GM18507 (cell line): ENCODE results near the gene ALDH3B1.
"Not testable (repeated sequence)": the region's sequence is repeated elsewhere in the genome, so short reads cannot be mapped to it uniquely, and the experiment has no call there.

ENCODE experiments used
- DNase-seq: peaks from one replicate; pipeline ENCODE4 v3.0.0; 2011; ENCODE audit warnings: low read depth; ENCODE audit not compliant: insufficient read length; ENCODE audit errors: extremely low spot score
- FAIRE-seq: peaks from 2 replicates; lab custom pipeline; 2011; peaks lifted over from hg19 to GRCh38; lab: Jason Lieb, UNC

The ALDH3B1 gene

DNA sequence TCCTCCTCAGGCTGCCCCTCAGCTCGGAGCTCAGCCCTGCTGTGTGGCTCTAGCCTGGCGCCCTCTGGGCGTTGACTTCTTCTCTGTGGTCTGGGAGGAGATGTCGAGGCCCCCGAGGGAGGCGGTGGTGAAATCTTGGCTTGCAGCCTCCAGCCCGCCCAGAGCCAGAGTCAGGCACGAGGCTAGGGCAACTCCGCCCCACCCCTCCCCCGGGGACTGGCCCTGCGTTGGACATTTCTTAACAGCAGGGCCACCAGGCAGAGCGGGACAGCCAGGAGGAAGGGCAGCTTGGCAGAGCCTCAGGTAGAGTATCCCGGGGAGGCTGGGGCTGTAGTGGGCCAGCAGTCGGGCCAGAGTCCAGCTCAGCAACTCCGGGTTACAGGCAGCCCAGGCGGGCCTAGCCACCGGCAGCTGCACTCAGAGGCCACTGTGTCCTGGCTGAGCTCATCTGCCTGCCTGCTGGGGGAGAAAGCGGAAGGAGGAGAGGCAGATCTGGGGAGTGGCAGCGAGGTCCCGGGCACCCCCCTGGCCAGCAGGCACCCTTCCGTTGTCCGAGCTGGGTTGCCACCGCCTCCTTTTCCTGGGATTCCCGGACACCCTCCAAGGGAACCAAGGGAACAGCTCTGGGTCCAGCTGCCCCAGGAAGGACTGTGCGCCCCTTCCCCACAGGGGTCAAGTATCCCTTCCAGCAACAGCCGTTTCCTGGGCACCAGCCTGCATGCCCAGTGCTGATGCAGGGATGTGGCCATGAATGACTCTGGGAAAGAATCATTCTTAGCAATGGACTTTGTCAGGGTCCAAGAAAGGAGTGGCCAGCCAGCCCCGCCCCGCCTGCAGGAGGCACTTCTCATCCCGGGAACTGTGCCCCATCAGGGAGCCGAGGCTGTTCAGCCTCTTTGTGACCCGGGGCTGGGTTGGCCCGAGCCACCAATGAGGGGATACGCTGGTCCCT lies at the start of gene ALDH3B1:
ALDH3B1 (plus strand) TSS at position 238 of the 952 bp plus-strand sequence. CDS start 4,971 bp downstream, outside the sequence.
- FAIRE-seq (no peak), DNase-seq (no peak)

GRCh38 chr11:67963217-67963616 lies 46.9 kb upstream of the ALDH3B1 start:
- not testable (repeated sequence) for DNase-seq, FAIRE-seq

DNA sequence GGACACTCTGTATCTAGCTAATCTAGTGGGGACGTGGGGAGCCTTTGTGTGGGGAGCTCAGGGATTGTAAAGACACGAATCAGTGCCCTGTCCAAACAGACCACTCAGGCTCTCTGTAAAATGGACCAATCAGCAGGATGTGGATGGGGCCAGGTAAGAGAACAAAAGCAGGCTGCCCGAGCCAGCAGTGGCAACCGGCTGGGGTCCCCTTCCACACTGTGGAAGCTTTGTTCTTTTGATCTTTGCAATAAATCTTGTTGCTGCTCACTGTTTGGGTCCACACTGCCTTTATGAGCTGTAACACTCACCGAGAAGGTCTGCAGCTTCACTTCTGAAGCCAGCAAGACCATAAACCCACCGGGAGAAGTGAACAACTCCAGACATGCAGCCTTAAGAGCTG lies 46.2 kb upstream of the ALDH3B1 start:
- FAIRE-seq, DNase-seq: not testable (repeated sequence)

DNA sequence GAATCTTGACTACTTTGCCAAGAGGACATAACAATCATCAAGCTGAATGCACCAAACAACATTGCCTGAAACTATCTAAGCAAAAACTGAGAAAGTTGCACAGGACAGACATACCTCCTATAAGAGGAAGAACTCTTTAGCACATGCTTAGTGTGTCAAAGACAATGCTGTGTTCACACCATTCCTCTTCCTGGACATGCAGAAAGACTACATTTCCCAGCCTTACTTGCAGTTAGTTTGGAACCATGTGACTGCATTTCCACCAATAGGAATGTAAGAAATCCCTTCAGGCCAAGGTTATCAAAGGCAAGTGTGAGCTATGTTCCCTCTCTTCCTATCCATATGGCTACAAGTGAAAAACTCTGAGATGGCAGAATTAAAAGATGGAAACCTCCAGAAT lies 45.4 kb upstream of the ALDH3B1 start:
- not testable (repeated sequence) for FAIRE-seq, DNase-seq

DNA sequence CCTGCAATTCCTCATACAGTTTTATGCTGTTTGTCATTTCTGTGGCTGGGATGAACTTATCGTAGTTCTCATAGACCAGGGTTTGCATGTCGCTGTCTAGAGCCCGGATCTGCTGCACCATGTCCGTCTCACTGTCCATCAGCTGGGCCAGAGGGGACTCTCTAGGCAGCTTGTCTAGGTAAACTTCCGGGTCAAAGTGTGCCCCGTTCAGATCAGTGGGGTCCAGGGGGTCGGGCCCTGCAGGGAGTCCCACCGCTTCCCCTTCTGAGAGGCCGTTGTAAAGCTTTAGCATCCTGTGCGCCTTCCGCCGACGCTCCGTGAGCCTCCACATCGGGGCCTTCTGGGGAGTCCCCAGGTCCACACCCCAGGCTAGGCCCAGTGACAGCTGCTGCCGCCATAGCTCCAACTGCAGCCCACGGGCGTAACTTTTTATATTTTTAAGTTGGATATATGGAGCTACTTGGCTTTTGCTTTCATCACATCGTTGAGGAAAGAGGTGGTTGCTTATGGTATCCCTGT lies 44.2 kb upstream of the ALDH3B1 start:
- FAIRE-seq, DNase-seq: not testable (repeated sequence)

- not testable (repeated sequence) for FAIRE-seq, DNase-seq
Observed at GRCh38 chr11:67974746-67975145, 35.4 kb upstream of the ALDH3B1 start.

GRCh38 chr11:67978766-67979418 lies 31.2 kb upstream of the ALDH3B1 start:
- DNase-seq, FAIRE-seq: not testable (repeated sequence)

DNA sequence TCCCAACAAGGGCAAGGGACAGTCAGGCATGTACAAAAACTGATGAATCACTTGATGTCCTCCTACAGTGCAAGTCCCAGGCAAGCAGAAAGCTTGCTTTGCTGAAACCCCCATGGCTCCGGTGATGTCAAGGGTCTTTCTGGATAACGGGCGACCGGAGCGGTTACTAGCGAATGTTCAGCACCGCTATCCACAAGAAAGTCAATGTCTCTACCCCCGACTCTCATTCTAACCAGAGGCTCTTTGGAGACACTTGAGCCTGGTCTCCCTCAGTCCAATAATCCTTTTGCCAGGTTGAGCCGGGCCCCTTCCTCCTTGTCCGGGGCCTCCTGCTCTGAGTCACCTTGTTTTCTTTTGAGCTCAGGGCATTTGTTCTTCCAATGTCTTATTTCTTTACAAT lies 28.9 kb upstream of the ALDH3B1 start:
- not testable (repeated sequence) for DNase-seq, FAIRE-seq

- not testable (repeated sequence) for DNase-seq, FAIRE-seq
Observed at GRCh38 chr11:67982255-67982857, 27.8 kb upstream of the ALDH3B1 start.

GRCh38 chr11:67983951-67984350 lies 26.2 kb upstream of the ALDH3B1 start:
- no peak for DNase-seq
- FAIRE-seq, result no peak

GRCh38 chr11:67985302-67985701 lies 24.8 kb upstream of the ALDH3B1 start:
- not testable (repeated sequence) for DNase-seq, FAIRE-seq

- not testable (repeated sequence) for FAIRE-seq, DNase-seq
Observed at GRCh38 chr11:67990546-67991346, 19.4 kb upstream of the ALDH3B1 start.

GRCh38 chr11:67991347-67992121 lies 18.6 kb upstream of the ALDH3B1 start:
- not testable (repeated sequence) for DNase-seq, FAIRE-seq

- FAIRE-seq, result not testable (repeated sequence)
Observed at GRCh38 chr11:67993821-67994220, 16.3 kb upstream of the ALDH3B1 start.

DNA sequence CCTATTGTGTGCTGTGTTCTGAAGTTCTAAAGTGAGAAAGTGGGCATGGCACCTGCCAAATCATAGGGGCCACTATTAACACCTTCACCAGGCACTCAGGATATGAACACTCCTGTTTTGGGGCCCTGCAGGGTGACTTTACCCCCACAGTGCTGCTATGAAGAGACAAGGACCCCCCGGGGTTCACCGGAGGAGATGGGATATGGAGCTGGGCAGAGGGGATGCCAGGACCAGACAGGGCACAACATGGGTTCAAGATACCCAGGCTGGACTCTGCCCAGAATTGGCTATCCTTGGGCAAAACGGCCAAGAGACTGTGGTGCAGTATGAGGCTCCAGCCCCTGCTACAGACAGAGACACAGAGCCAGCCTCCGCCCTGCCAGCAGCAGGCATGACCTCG lies 15.7 kb upstream of the ALDH3B1 start:
- not testable (repeated sequence) for DNase-seq

More at GRCh38 chr11:67993821-67994220, 16.3 kb upstream of the ALDH3B1 start:
- DNase-seq, result not testable (repeated sequence)

DNA sequence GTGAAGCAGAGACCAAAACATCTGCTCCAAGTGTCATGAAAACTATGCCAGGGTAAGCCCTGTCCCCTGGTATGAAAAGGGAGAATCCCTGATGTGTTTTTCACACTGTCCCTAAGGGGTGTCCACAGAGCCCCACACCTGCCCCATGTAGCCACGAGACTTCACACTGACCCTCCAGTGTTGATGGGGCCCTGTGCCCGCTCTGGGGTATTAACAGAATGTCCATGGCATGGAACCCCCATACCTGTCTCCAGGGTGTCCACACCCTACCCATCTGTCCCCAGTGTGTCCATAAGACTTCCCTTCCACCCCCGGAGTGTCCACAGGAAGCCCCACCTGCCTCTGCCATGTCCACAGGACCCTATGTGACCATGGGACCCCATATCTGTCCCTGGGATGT lies 15.0 kb upstream of the ALDH3B1 start:
- not testable (repeated sequence) for FAIRE-seq, DNase-seq

More for the DNA sequence above, 15.7 kb upstream of the ALDH3B1 start:
- FAIRE-seq, result not testable (repeated sequence)

DNA sequence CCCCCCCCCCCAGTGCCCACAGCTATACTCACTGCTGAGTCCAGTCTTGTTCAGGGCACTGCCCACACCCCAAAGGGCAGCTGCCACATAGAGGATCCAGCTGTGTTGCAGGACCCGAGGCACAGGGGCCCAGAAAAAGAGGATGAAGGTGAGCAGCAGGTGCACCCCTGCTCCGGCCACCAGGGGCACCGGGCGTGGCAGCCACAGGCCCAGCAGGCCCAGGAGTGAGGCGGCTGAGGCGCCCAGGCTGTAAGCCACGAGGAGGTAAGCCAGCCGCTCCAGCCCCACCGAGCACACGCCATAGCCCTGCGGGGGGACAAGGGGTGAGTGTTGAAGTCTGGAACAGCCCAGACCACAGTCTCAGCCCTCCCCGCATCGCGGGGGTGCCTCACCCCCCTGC lies 14.5 kb upstream of the ALDH3B1 start:
- not testable (repeated sequence) for FAIRE-seq, DNase-seq

- DNase-seq, result no peak
- no peak for FAIRE-seq
Observed at GRCh38 chr11:67996051-67996450, 14.1 kb upstream of the ALDH3B1 start.
